Measurements from ENCODE around the gene P2RY1.

- TF ChIP-seq CTCF (IDR thresholded peaks at IDR 0.05) (no peak), POLR2A (IDR thresholded peaks at IDR 0.05) (no peak)
Observed at GRCh38 chr3:152786977-152787681, 47.8 kb upstream of the P2RY1 start.
